RKO (cell line): ENCODE results near the gene LRRN4.
A peak's percentile ranks its signal among the peaks of the same experiment; 100 is the strongest.

Experiments used
- DNase-seq: peaks from one replicate; pipeline ENCODE4 v3.0.0-alpha.2; 2016; ENCODE audit warnings: low spot score

LRRN4 gene

DNA sequence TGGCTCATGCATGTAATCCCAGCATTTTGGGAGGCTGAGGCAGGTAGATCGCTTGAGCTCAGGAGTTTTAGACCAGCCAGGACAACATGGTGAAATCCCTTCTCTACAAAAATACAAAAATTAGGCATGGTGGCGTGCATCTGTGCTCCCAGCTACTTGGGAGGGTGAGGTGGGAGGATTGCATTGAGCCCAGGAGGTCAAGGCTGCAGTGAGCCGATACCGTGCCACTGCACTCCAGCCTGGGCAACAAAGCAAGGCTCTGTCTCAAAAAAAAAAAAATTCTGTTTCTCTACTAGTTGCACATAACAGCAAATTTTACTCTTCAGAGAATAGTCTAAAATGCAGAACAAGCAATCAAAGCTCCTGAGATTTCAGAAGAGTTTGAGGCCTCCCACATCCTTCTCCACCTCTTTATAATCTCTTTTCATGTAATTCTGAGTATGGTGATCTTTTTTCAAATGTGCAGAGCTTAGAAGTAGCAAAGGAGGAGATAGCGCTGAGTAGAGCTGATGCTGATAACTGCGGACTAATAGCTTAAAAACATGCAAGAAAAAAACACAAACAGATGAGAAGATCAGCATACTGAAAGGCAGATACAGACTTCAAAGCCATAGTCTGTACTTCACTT is 23.3 kb downstream of the LRRN4 start:
- DNase-seq = no peak

DNA sequence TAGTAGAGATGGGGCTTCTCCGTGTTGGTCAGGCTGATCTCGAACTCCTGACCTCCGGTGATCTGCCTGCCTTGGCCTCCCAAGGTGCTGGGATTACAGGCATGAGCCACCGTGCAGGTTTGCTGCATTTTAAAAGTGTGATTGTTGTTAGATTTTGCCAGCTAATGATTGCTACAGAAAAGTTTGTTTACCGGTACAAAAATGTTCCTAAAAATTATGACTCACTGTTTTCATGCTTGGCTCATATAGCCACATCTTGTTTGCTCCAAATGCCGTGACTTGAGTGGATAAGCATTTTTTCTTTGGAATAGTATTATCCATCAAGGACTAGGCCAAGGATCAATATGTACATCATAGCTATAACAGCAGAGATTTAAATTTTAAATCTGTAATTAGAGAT is 24.3 kb downstream of the LRRN4 start:
- no peak for DNase-seq

DNA sequence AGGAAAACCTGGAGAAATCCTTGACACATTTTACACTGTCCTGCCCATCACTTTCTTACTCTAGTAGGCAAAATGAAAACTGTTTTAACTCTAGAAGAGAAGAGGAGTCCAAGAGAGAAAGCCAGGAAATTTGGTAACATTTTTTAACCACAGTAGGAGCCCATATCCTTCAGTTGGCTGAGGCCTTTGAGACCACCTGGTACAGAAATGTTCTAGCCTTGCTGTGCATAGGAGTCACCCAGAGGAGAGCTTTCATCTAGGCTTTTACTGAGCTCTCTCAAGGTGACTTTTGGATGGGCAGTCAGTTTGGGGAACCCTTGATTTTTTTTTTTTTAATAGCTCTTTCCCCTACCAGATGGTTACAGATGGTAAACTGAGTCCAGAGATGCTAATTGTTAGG is 25.0 kb downstream of the LRRN4 start:
- DNase-seq = no peak

DNA sequence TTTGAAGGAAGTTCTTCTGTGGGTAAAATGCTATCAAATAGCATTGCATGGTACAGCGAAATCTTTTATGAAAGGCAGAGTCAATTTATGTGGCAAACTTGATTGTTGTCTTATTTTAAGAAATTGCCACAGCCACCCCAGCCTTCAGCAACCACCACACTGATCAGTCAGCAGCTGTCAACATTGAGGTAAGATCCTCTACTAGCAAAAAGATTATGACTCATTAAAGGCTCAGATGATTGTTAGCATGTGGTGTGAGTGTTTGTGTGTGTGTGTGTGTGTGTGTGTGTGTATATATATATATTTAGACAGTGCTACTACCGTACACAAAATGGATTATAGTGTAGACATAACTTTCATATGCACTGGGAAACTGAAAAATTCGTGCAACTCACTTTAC is 27.8 kb downstream of the LRRN4 start:
- DNase-seq = peak; percentile 71

DNA sequence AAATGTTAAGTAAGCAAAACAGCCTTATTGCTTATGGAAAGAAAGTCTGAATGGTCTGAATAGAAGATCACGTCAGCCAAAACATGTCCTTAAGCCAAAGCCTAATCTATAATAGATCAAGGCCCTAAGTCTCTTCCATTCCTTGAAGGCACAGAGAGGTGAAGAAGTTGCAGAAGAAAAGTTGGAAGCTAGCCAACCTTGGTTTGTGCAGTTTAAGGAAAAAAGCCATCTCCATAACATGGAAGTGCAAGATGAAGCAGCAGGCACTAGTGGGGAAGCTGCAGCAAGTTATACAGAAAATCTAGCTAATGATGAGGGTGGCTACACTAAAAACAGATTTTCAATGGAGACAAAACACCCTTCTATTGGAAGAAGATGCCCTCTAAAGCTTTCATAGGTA is 29.1 kb downstream of the LRRN4 start:
- DNase-seq = no peak

DNA sequence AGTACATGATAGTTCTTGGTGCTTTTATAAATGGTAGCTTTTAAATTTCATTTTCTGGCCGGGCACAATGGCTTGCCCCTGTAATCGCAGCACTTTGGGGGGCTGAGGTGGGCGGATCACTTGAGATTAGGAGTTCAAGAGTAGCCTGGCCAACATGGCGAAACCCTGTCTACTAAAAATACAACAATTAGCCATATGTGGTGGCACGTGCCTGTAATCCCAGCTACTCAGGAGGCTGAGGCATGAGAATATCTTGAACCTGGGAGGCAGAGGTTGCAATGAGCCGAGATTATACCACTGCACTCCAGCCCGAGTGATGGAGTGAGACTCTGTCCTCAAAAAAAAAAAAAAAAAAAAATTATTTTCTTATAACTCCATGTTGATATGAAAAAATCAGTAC is 36.0 kb downstream of the LRRN4 start:
- no peak for DNase-seq

DNA sequence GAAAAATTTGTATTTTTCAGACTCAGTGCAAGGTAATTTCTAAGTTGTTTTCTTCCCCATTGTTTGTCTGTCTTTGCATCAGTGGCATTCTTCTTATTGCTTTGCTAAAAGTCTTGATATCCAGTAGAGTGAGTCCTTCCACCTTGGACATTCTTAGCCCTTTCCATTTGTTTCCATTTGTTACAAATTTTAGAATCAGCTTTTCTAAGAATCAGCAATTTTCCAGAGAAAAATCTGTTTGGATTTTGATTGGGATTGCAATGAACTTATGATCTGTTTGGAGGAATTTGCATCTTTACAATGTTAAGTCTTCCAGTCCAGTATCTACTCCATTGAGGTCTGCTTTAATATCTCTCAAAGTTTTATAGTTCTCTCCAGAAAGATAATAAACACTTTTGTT is 36.4 kb downstream of the LRRN4 start:
- no peak for DNase-seq

DNA sequence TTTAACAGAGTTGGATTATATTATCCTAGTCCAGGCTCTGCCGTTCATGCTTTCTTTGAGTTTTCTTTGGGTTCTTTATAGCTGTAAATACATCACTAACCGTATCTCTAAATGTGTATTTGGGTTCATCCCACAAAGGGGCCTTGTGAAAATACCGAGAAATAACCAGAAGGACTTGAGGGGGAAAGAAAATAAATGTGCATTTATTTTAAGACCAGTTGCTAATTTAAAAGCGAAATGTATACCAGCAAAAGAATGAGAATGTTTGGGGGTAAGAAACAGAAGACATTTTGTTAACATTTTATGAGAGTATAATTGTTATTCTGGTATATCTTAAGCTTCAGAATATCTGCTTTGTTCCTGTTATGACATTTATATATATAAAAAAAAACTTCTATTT is 38.9 kb downstream of the LRRN4 start:
- DNase-seq = no peak

DNA sequence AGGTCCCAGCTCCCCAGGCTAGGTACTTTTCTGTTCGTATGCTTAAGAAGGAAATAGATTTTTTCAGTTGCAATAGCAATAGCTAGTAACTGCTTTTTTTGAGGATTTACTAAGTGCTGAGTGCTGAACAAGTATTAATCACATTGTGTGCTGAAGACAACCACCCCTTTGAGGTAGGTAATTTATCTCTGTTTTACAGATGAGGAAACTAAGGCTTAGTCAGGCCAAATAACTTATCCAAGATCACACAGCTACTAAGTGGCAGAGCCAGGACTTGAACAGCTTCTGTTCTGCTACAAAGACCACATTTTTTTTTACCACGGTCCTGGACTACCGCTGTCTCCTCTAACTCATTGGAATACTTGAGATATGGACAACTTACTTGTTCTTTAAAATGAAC is 39.8 kb downstream of the LRRN4 start:
- no peak for DNase-seq

DNA sequence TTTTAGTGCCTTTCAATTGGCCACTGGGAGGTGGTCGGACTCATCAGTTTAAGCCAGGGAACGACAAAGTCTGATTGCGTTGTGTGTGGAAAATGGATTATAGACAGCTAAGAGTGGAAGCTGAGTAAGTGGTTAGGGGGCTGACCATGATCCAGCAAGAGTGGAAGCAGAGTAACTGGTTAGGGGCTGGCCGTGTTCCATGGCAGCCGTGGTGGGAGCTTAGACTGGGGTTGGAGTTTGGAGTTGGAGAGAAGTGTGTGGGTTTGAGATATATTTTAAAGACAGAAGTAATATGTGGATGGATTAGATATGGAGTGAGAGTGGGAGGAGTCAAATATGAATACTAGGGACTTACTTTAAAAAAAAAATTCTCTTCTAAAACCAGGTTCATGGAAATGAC is 41.7 kb downstream of the LRRN4 start:
- DNase-seq = no peak

DNA sequence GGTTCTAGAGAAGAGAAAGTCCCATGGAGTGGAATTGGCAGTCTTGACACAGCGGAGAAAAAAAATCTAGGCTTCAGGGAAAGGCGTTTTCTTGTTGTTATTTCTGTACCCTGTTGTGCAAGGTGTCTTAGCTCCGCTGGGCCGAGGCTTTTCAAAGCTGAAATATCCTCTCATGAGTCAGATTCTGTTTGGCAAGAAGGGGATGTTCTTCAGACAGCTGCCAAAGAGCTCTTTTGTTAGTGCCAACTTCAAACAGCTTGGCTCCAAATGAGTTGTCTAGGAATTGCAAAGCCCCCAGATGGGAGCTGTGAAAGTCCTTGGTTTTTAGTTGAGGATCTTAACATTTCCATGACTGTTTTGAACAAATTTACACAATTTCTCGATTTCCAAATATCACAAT is 45.6 kb downstream of the LRRN4 start:
- peak; percentile 88 for DNase-seq

DNA sequence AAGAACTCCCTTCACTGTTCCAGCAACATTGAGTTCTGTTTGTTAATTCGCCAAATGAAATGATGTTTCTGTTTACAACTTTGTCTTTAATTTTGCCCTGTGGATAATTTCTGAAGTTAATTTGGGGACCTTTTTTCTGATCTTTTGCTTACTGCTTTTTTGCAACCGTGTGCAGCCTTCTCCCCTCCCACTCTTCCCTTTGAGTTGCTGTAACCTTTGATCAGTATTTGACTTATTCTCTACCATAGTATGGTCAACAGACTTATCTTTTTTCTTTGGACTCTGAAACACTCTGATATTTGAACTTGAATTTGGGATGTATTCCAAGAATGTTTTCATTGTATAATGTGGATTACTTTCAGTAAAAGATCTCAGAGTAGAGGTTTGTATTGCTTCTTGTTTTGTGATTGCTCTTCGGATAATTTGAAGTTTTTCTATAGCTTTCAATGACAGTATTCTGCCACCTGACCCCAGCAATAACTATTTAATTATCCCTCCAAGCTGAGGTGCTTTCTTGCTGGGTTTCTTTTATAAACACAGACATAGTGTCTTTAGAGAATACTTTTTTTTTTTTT is 46.2 kb downstream of the LRRN4 start:
- DNase-seq = peak; percentile 30

DNA sequence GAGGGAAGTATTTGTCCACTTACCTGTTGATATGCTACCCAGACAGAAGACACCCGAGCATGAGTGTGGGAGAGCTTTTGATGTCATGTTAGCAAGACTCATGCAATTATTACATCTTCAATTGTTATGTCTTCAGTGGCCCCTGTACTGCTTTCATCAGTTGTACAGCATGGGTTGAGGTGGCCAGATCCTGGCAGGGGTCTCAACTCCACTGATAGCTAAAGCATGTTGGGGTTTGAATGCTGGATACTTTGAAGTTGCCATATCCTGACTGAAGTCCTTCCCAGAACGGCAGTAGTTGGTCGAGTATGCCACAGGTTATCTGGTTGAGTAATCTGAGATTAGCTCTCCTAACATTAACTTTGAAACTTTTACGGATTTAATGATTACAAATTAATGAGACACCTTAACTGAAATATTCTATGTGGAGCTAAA is 46.7 kb downstream of the LRRN4 start:
- DNase-seq = peak; percentile 71

DNA sequence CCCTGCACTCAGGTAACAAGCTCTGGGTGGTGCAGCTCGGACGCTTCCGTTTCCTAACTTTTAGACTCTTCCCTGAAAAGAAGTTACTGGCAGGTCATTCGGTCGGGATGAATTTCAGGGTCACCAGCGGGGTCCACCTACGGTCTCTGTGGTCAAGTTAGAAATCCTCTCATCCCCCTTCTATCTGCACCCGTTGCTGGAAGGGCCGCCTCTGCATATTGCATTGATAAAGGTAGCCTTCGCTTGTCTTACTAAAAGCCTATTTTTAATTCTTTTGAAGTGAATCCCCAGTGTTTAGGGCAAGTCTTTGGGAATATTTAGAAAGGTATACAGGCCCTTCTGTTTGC is 47.3 kb downstream of the LRRN4 start:
- peak; percentile 24 for DNase-seq

DNA sequence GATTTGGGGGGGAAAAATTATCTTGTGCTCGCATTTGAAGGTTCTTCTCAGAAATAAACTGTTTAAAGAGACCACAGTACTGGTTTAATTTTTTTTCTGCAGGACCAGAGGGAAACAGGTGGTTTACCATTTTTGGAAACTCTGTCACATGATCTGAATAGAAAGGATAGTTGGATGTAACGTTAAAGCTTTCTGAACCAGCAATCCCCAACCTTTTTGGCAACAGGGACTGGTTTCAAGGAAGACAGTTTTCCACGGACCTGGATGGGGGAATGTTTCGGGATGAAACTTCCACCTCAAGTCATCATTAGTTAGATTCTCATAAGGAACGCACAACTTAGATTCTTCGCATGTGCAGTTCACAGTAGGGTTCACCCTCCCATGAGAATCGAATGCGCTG is 53.0 kb downstream of the LRRN4 start:
- DNase-seq = no peak

DNA sequence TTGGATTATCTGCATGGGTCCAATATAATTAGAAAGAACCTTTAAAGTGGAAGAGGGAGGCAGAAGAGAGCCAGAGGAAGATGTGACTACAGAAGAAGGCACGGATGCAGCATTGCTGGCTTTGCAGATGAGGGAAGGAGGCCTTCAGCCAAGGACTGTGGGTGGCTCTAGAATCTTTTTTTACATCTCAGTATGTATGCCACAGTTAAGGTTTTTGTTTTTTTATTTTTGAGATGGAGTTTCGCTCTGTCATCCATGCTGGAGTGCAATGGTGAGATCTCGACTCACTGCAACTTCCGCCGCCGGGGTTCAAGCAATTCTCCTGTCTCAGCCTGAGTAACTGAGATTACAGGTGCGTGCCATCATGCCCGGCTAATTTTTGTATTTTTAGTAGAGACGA is 54.1 kb downstream of the LRRN4 start:
- no peak for DNase-seq

DNA sequence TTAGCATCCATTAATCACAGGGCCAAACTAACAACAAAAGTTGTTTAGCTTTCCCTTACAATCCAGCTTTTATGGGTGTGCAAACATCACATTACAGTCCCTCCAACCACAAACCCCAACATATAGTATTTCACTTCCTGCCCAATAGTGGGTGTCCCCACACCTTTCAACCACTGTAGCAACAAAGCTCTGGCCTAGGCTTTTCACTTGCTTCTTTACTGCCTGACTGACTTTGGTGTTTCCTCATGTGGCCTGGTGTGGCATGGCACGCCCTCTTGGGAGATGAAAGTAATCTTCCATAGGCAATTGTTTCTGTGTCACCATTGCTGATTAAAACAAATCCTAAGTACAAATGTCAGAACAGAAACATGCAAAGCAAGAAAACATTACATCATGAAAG is 57.1 kb downstream of the LRRN4 start:
- DNase-seq = peak; percentile 57

DNA sequence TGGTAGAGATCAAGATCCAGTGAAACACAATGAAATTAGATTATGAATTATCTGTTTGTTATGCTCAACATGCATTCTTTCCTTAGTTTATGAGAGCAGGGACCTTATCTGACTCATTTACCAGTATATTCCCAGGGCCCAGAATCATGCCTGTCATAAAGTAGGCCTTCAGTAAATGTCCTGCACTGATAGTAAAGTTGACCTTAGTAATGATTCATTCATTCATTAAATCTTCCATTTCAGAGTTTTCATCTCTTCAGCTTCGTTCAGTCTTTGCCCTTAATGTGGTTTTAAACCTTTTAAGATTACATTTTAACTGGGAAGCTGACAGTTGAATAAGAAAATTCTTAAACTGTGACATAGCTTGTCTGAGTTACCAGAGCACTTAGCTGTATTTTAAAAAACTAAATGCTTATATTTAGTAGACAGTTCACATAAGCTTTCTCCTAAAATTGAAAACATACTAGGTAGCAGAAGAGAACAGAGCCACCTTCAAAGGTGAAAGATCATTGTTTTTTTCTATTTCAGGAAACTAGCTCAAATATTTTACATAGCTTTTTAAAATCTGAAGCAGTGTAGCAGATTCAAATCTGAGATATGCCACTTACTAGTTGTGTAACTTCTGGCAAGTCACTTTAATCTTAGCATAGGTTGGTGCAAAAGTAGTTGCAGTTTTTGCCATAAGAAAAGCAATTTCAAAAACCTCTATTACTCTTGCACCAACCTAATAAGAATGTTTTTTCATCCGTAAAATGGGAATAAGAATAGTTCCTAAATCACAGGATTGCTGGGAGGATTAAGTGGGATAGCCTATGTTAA is 62.0 kb downstream of the LRRN4 start:
- no peak for DNase-seq

DNA sequence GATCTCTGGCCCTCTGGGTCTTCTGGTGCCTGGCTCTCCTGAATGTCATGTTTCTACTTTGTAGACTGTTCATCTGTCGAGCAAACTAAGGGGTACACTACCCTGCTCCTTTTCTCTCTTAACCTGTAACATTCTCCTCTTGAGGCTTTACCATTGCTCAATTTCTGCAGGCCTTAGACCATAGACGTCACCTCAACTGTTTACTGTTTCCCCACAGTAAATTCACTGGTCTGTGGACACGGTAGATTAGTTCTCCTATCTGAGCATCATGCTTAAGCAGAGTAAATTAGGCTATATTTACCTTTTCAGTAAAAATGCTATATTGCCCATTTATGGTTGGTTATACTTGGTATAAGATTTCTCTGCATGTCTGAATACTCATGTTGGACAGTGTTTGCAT is 62.9 kb downstream of the LRRN4 start:
- no peak for DNase-seq
